Activated T-cell treated with anti-CD3 and anti-CD28 coated beads, Interleukin-2, amount 50 U/mL, for 1 hour (primary cell): ENCODE data around the gene GPR61.

Source experiments
- DNase-seq: peaks from one replicate; pipeline ENCODE4 v3.0.0-alpha.2; 2020

The GPR61 gene

DNA sequence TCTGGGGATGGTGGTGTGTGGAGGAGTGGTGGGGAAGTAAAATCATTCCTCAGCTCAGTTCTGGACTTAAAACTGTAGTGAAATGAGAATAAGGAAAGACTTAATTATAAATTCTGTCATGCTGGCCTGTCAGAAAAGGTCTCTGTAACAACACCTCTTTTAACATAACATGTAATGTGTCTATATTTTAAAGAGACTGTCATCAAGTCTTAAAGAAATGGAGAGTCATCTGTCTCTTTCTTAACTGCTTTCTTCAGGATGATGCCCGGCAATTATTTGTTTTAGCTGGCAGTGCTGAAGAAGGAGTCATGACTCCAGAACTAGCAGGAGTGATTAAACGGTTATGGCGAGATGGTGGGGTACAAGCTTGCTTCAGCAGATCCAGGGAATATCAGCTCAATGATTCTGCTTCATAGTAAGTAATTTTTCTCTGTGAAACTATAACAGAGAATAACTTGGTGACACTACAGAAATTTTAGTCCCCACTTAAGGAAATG, 39.3 kb downstream of the GPR61 start:
- no peak for DNase-seq

DNA sequence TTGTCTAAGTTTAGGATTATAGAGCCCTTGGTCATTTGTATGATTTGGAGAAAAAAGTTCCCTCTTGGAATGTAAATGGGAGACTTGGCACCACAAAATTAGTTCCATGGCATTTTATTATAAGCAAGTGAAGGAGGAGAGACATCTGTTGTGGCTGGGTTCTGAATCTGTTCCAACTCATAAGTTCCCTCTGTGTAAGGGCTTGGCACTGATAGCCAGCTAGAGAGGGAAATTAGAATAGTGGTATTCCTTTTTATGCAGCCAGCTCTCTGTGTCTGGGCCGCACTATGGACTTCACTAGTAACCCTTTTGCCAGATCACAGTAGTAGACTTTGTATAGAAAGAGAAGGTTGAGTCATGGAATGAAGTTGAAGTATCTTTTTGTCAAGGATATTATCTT, 39.8 kb downstream of the GPR61 start:
- no peak for DNase-seq

DNA sequence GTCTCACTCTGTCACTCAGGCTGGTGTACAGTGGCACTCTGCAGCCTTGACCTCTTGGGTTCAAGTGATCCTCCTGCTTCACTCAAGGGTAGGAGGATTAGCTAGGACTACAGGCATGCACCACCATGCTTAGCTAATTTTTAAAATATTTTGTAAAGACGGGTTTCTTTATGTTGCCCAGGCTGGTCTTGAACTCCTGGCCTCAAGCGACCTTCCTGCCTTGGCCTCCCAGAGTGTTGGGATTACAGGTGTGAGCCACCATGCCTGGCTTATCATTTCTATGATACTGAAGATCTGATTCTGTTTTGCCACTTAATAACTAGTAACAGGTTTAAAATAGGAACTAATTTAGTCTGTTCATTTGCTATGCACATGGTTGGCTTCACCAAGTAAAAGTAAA, 42.3 kb downstream of the GPR61 start:
- no peak for DNase-seq

DNA sequence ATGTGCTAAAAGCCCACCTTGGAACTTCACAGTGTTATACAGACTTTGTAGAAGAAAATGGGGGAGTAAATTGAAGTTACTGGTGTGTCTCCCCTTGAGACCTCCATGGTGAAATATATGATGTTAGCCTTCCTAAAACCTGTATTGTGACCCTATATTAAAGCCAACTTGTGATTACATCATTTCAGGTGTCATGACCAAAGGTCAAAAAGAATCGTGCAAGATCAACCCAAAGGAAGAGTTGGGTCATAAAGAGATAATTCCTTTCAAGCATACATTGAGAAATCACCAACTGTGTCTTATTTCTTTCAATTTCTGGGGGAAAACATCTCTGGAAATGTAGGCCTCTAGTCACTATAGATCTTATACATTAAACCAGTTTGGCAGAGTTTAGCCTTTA, 45.1 kb downstream of the GPR61 start:
- no peak for DNase-seq

- DNase-seq: no peak
These were observed 46.4 kb downstream of the GPR61 start for GRCh38 chr1:109586055-109586454.

GRCh38 chr1:109589177-109589576, 49.5 kb downstream of the GPR61 start:
- no peak for DNase-seq

- DNase-seq: no peak
These were observed 50.0 kb downstream of the GPR61 start for GRCh38 chr1:109589679-109590078.

DNA sequence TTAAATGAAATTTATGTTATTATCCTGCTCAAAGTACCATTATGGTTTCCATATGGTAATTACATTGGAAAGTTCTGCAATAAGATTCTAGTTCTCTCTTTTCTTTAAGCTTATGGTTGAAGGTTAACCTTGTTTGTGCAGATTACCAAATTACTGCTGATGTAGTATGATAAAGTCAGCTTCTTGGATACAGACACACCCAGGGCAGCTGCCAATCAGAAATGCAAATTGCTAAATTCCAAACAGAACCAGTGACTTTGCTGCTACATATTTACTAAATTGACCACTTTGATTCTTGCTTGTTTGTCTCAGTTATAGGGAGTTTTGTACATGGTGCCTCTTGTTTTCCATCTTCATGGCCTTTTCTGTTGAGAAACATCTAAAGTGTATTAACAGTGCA, 53.2 kb downstream of the GPR61 start:
- DNase-seq: no peak

DNA sequence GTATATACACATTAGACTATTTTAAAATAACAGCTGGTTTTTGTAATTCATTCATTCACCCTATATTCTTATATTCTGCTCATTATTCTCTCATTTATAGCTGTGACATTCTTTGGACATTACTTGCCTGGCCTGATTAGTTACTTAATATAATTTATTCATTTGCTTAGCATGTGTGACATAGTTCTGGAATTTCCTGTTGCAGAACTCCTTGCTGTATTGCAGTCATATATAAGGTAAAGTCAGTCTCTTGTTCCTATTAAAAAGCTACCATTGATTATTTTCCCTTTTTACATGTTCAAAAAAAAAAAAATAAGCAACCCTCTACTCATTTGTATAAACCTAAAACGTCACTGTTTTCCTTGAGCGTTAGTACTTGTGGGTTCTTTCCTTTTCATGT, 55.9 kb downstream of the GPR61 start:
- DNase-seq: no peak
